ENCODE data around the gene PLA2G4D.
A peak's percentile ranks its signal among the peaks of the same experiment; 100 is the strongest.

Gene PLA2G4D, protein sequence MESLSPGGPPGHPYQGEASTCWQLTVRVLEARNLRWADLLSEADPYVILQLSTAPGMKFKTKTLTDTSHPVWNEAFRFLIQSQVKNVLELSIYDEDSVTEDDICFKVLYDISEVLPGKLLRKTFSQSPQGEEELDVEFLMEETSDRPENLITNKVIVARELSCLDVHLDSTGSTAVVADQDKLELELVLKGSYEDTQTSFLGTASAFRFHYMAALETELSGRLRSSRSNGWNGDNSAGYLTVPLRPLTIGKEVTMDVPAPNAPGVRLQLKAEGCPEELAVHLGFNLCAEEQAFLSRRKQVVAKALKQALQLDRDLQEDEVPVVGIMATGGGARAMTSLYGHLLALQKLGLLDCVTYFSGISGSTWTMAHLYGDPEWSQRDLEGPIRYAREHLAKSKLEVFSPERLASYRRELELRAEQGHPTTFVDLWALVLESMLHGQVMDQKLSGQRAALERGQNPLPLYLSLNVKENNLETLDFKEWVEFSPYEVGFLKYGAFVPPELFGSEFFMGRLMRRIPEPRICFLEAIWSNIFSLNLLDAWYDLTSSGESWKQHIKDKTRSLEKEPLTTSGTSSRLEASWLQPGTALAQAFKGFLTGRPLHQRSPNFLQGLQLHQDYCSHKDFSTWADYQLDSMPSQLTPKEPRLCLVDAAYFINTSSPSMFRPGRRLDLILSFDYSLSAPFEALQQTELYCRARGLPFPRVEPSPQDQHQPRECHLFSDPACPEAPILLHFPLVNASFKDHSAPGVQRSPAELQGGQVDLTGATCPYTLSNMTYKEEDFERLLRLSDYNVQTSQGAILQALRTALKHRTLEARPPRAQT

DNA sequence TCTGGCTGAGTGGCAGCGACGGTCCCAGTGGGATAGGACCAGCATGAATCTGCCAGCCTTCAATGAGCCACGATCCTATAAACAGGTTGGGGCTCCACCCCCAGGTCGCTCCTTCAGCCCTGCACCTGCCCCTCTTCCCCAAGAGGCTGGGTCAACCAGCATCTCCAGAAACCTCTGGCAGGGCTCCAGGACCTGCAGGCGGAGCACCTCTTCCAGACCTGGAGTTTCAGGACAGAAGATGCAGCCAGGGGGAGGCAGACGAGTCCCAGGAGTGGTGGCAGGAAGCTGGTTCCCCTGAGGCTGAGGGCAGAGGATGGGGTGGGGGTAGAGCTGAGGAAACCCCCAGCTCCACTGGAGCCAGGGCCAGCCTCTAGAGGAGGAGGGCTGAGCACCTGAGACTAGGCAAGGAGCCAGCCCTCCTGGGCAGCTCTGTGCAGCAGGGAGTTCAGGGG, at the start of gene PLA2G4D:
PLA2G4D (minus strand) TSS at position 51 of the 452 bp plus-strand sequence. CDS start 103 bp downstream, outside the sequence.
- DNase-seq = no peak

DNA sequence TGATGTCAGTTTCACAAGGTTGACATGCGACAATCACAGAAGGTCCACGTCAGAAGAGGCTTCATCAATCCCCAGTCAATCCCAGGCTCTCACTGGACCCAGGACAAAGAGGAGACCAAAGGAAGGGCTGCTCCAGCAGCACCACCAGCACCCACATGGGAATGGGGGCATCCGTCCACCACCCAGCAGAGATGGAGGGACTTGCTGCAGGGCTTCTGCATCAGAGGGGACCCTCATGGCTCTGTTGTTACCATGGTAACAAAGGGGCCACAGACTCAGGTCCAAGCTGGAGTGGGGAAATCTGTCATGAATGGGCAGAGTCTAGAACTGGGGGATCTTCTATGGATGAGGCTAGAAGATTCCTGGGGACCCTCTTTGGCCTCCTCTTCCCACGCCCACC, 49.0 kb upstream of the PLA2G4D start:
- DNase-seq = no peak

DNA sequence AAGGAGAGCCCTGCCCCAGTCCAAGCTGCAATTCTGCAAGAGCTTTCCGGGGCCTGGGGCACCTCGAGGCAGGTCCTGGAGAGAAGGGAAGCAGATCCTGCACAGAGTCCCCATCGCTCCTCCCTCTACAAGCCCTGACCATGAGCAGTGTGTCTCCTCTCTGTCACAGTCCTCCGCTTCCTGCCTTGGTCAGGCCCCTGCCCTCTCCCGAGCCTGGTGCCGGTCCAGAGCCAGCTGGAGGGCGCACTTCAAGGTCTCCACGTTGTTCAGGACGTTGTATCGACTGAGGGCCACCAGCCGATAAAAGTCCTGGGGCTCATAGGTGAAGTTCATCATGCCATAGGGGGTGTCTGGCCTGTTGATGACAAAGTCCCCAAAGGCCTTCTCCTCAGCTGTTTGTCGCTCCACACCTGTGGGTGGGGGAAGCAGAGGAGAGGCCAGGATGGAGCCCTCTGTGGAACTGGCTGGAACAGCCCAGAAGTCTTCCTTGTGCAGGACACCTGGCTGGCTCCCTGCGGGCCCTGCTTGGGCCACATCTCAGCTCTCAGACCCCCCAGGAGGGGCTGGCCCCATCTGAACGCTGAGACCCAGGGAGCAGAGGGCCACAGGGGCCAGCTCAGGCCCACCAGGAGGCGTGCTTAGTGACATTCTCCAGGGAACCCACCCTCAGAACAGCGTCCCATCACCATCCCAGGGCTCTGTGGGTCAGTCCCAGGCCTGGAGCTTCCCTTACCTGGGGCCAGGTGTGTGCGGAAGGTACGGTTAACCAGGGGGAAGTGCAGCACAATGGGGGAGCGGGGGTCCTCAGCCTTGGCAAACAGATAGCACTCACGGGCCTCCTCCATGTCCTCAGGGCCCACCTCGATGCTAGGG, 47.7 kb upstream of the PLA2G4D start:
- DNase-seq = no peak

DNA sequence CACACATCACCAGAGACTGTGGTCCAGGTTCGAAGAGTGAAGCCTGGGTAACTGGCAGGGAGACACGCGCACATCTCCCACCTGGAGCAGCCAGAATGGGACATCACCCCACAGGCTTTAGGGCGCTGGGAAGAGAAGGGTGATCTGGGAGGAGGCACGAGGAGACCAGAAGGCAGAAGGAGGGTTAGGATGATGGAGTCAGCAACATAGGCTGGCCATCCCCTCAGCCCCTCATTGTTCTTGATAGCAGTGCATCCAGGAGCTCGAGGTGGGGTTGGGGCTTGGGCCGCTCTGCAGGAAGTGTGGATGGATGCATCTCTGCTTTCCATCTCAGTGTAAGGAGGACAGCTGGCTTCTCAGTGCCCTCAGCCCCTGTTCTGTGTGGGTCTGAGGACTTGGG, 46.9 kb upstream of the PLA2G4D start:
- DNase-seq = no peak

DNA sequence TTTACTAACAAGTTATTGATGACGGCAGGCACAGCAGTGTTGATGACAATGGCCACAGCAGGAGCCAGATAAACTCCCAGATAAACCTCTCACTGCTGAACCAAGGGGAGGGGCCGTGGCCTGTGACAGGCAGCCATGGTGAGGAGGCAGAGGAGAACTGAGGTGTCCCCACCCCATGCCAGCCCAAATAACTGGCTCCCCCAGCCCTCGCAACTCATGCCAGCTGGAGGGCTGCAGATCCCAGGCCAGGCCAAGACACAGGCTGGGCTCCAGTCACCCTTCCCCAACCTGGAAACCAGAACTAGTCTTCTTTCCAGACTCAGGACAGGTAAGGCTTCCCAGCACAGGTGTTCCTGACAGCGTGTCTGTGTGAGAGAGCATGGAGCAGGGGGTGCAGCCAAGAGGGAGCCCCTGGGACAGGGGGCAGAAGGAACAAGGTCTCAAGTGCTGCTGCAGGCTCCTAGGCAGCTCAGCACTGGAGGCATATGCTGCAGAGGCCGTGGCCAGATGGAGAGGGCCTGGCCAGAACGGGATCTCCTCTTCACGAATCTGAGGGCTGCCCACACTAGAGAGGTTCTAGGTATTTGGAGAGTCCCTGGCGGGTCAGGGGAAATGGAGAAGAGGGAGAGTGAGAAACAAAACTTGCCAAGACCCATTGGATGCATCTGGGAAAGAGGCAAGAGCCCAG, 46.2 kb upstream of the PLA2G4D start:
- DNase-seq = no peak

DNA sequence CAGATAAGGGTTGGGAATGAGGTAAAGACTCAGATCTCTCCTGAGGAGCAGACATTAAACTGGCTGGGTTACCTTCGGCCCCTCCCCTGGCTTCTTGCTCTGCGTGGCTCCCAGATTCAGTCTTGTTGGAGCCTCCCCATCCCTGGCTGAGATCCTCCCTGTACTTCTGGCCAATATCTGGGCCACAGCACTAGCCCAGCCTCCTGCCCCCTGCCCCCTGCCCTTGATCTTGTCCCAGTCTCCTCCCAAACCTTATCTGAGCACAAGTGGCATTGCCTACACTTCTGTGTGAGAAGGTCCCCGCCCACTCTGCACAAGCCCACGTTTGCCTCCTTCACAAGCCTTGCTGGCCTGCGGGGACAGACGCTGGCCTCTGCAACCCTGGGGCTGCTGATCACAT, 45.2 kb upstream of the PLA2G4D start:
- DNase-seq = no peak

DNA sequence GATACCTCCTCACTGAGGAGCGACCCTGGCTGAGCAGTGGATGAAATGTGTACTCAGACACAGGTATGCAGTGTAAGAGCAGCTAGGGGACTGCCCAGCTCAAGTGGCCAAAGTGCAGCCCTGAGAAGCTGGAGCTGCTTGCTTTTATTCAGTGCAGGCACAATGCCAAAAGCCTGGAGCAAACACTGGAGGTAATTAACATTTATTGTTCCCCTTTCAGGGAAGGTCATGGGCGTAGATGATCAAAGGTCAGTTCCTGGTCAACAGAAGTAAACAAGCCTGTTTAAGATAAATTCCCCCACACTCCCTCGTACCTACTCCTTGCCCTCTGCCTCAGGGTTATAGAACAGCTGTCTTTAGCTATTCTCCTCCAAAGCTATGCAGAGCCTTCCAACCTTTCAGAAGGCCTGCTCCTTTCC, 44.6 kb upstream of the PLA2G4D start:
- no peak for DNase-seq

DNA sequence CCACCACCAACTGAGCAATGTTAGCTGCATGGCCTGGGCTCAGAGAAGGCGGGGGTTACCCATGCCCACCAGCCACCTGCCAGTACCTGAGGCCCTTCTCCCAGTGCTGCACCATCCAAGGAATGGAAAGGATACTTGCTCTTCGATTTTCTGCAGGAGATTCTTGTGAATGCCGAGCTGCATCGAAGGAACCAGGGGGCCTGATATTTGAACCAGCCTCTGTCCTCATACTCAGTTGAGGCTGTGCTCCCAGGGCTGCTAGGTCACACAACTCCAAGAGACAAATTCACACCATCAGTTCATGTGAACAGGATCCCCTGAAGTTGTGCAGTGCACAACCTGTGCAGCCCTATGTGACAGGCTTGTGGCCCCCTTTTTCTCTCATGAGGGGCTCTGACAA, 44.0 kb upstream of the PLA2G4D start:
- no peak for DNase-seq

DNA sequence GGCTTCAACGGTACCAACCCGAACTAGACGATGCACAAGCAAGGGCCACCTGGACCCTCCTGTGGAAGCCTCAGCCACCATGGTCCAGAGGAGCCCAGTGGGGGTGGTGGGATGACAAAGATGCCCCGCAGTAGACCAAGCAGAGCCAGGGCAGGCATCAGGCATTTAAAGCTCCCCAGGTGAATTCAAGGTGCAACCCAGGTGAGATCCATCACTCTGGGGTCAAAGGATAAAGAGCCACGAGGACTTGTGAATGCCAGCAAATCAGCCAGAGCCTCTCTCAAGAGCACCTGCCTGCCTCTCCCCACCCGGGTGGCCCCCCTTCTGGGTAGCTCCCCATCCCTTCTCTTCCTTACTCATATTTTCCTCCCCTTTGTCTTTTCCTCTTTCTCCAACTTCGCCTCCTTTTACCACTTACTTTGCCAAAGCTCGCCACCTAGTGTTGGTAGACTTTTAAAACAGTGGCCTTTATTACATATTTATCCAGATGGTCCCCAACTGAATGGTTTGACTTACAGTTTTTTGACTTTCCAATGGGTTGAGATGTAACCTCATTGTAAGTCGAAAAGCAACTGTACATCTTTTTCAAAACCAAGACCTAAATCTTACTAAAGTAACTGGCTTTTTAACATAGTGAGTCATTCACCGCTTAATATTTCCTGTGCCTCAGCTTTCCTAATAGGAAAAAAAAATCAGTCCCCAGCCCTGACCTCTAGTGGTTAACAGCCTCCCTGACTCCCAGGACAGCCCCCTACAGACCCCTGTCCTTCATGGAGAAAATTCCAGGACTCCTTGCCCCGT, 43.3 kb upstream of the PLA2G4D start:
- DNase-seq = peak; percentile 58

DNA sequence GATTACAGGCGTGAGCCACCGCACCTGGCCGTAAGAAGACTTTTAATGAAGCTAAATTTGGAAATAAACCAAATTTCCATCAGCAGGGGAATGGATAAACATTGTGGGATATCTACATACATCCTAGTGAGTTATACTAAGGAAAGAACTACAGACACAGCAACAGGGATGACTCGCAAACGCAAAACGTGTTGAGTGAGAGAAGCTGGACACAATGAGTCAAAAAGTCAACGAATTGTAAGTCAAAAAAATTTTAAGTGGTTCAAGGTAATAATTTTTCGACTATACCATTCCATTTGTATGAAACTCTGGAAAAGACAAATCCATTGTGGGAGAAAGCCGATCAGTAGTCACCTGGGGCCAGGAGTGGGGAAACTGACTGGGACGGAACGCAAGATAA, 42.2 kb upstream of the PLA2G4D start:
- no peak for DNase-seq

DNA sequence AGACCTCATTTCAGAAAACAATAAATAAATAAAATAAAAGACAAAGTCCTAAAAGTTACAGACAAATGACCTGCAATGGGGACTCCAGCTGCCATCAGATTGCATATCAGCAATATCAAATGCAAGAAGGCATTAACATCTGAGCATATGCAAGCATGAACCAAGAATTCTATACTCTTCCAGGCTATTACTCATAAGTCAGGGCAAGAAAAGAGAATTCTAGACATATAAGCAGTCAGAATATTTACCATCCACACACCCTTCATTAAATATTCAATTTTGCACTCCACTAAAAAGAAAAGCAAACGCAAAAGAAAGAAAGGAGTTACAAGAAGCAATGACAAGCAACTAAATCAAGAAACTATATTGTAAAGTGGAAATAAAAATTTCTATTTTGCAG, 41.0 kb upstream of the PLA2G4D start:
- no peak for DNase-seq

DNA sequence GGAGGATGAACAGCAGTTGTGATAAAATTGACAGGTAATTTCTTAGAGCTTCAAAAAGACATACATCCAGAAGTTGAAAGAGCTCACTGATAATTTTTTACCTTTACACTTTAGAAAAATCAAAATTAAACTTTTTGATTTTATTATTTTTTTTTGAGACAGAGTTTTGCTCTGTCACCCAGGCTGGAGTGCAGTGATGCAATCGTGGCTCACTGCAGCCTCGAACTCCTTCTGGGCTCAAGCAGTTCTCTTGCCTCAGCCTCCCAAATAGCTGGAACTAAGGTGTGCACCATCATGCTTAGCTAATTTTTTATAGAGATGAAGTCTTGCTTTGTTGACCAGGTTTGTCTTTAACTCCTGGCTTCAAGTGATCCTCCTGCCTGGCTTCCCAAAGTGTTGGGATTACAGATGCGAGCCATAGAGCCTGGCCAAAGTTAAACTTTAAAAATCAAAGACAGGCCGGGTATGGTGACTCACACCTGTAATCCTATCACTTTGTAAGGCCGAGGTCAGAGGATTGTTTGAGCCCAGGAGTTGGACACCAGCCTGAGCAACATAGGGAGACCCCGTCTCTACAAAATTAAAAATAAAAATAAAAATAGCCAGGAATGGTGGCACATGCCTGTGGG, 40.4 kb upstream of the PLA2G4D start:
- DNase-seq = no peak

DNA sequence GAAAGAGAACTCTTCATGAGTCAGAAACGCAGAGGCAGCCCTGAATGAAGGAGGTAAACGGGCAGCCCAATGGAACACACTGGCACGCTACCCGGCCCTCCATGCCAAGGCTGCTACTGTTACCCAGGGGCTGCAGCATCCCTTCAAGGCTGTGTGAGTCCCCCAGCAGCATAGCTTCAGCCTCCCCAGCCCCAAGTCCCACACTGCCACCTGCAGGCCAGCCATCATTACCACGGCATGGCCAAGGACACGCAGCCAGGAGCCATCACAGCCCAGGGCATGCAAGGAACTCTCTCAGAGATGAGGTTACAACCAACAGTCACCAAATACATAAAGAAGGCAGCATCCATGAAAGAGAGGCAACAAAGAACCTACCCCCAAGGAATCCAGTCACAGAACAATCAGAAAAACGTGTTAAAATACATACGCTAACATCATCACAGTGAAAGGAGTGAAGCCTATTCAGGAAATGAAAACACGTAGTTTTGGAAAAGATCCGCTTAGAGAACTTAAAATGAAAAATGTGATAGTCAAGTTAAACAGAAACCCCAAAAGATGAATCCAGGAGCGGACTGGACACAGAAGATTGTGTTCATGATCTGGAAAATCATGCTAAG, 39.6 kb upstream of the PLA2G4D start:
- DNase-seq = peak; percentile 33

DNA sequence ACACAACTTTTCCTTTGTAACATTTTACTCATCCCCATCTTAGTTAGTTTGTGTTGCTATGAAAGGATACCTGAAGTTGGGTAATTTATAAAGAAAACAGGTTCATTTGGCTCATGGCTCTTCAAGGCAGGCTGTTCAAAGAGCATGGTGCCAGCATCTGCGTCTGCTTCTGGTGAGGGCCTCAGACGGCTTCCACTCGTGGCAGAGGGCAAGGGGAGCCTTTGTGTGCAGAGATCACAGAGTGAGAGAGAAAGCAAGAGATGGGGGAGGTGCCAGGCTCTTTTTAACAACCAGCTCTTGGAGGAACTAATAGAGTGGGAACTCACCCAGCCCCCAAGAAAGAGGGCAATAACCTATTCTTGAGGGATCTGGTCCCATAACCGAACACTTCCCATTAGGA, 39.0 kb upstream of the PLA2G4D start:
- DNase-seq = no peak

DNA sequence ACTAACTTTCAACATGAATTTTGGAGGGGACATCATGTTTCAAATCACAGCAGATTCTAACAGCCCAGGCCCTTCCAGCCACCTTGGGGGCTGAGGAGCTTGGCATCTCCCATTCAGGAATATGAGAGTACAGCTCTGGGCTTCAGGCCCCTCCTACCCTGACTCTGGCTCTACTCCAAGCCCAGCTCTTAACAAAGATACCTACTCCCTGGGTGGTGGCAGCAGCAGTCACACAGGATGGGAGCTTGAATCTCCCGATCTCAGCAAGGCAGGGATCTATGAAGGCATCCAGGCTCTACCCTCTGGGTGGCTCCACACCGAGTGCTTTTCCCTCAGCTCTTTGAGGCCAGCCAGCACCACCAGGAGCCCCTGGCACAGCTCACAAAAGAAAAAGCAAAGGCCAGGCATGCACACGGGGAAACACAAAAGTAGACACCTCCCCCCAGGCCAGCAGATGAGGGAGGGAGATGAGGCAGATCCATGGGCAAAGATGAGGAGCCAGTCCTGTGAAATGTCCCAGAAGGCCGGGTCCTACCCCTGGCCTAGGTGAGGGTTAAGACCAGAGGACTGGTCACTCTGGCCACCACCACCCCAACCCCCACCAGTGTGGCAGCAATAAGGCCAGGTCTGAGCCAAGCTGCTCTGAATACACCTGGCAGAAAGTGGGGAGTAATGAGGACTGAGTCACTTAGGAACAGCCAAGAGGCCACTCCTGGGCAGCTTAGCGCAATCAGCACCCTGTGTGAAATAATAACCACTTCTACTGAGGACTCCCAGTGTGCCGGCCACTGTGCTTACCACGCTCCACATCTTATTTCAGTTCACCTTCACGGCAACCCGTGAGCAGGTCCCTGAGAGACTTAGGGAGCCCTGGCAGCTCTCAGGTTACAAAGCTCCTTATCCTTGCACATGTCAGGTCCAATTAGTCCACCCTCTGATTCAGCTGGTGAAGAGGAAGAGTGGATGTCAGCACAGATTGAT, 37.8 kb upstream of the PLA2G4D start:
- DNase-seq = peak; percentile 15

DNA sequence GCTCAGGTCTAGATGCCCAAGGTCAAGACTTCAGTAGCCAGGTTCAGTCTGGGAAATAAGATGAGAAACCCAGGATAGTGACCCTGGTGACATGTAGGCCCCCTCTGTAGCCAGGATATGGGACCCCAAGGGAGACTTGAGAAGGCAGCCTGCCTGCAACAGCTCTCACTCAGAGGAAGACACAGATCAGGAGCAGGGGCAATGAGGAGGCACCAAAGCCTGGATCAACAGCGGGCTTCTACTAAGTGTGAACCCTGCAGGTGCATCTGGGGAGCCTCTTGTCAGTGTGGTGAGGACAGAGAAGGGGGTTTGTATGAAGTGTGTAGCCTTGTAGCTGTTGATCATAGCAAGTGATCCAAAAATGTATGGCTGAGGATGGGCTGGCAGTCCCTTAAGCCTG, 36.6 kb upstream of the PLA2G4D start:
- DNase-seq = no peak

DNA sequence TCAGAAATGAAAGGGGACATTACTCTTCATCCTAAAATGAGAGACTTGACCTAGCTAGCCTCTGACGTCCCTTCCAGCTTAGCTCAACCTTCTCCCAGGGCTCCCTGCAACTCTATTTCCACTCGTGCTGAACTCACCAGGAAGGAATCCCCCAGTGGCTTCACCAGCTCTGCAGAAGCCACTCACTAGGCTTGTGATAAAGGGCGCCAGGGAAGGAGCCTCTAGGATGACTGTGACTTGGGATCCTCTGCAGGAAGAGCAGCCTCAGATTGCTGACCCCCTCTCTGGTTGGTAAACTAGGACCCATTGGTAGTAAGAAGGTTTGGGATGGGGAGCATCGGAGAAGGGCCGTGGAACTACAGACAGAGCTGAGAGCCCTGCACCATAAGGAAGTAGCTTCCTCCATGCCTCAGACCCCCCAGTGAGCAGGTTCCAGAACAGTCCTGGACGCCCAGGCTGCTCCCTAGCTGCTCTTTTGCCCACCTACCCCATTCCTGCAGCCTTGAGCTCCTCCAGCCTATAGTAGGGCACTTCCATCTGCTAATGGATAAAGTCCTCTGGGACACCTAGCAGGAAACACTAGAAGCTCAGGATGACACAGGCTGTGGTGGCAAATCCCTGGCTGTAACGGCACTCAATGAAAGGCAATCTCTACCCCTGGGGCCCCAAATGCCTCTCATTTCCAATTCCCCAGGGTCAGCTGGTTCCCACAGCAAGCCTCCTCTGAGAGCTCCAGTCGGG, 36.1 kb upstream of the PLA2G4D start:
- no peak for DNase-seq

DNA sequence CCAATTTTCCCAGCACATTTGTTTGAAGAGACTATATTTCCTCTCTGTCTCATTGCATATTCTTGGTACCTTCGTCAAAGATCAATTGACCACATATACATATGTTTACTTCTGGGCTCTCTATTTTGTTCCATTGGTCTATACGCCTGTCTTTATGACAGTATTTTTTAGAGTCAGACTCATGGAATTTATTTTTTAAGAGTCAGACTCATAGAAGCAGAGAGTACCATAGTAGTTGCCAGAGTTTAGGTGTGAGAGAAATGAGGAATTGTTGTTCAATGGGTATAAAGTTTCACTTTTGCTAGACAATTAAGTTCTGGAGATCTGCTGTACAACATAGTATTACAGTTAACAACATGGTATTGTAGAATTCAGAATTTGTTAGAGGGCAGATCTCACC, 35.0 kb upstream of the PLA2G4D start:
- DNase-seq = peak; percentile 8

DNA sequence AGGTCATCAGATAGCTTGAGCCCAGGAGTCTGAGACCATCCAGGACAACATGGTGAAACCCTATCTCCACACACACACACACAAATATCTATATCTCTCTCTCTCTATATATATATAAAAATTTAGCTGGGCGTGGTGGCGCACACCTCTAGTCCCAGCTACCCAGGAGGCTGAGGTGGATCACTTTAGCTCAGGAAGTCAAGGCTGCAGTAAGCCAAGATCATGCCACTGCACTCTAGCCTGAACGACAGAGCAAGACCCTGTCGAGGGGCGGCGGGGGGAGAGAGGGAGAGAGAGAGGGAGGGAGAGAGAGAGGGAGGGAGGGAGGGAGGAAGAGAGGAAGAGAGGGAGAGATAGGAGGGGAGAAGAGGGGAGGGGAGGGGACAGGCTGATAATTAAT, 34.1 kb upstream of the PLA2G4D start:
- DNase-seq = no peak
